Measurements from ENCODE around the gene NOTCH4.

GRCh38 chr6:32151863-32152768 is 71.8 kb downstream of the NOTCH4 start, which contains the start of gene PRRT1:
- TF ChIP-seq RARB (CRISPR knock-in tag; IDR thresholded peaks at IDR 0.05) (no peak), ZFP30 (CRISPR knock-in tag; IDR thresholded peaks at IDR 0.05) (no peak), ARNTL (CRISPR knock-in tag; IDR thresholded peaks at IDR 0.05; ENCODE audit: borderline replicate concordance, low read depth) (no peak), BACH2 (CRISPR knock-in tag; IDR thresholded peaks at IDR 0.05; ENCODE audit: borderline replicate concordance) (no peak), CSDC2 (CRISPR knock-in tag; IDR thresholded peaks at IDR 0.05) (no peak), PATZ1 (CRISPR knock-in tag; IDR thresholded peaks at IDR 0.05; ENCODE audit: borderline replicate concordance) (no peak), ZNF70 (CRISPR knock-in tag; IDR thresholded peaks at IDR 0.05) (no peak), CSRNP3 (CRISPR knock-in tag; IDR thresholded peaks at IDR 0.05) (no peak), TCF4 (CRISPR knock-in tag; IDR thresholded peaks at IDR 0.05; ENCODE audit: borderline replicate concordance) (no peak), ZNF565 (CRISPR knock-in tag; conservative IDR thresholded peaks at IDR 0.05; ENCODE audit: low read depth) (no peak), OSR1 (CRISPR knock-in tag; IDR thresholded peaks at IDR 0.05) (no peak)

Data from SK-N-SH treated with all-trans-retinoic acid at 6 μM for 48 hours (cell line).